ENCODE measurements around the gene PRPF38B. TPM values are rescaled to one million over a fixed set of nuclear protein-coding genes. Genes with fewer than 3 reads are reported as not detected.
"Not testable (repeated sequence)": the region's sequence is repeated elsewhere in the genome, so short reads cannot be mapped to it uniquely, and the experiment has no call there.

Gene PRPF38B
- total RNA-seq, 1 experiment from 2014 or later, result 32.8 TPM

DNA sequence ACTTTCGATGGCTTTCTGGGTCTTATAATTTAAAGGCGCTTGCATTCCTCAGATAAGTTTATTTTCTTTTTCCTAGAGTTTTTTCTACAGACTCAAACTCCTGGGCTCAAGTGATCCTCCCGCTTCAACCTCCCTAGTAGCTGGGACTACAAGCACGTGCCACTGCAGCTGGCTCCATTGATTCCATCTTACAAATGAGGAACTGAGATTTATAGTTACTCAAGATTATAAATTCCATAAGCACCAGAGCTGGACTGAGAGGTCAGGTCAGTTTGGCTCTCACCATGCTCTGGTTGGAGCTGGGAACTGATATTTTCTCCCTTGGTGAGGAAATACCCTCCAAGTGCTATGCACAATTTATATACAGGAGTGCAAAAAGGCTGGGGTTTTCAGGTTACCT lies 13.4 kb upstream of the PRPF38B start:
- no peak for DNase-seq (ENCODE audit: low read depth)

DNA sequence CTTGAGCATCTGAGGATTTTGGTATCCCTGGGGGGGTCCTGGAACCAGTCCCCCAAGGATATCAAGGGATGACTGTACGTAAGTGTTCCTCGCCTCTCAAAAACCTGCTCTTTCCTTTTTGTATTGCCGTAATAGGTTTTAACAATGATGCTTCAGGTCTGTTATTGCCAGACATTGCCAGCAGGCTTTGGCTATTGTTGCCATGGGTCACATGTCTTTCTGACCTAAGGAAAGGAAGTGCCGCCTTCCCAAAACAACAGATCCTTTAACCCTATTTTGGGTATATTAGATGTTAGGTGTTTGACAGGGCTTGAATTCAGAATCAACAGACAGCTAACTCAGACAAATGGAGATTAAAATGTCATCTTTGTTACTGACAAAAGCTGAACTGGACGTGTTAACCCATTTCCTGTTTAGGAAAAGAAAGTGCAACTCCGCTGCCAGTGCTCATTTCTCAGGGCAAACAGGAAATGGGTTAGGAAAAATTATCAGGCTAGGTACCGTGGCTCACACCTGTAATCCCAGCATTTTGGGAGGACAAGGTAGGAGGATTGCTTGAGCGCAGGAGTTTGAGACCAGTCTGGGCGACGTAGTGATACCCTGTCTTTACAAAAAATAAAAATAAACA lies 12.4 kb upstream of the PRPF38B start:
- no peak for DNase-seq (ENCODE audit: low read depth)

GRCh38 chr1:108681701-108682100 lies 10.4 kb upstream of the PRPF38B start:
- not testable (repeated sequence) for DNase-seq (ENCODE audit: low read depth)

DNA sequence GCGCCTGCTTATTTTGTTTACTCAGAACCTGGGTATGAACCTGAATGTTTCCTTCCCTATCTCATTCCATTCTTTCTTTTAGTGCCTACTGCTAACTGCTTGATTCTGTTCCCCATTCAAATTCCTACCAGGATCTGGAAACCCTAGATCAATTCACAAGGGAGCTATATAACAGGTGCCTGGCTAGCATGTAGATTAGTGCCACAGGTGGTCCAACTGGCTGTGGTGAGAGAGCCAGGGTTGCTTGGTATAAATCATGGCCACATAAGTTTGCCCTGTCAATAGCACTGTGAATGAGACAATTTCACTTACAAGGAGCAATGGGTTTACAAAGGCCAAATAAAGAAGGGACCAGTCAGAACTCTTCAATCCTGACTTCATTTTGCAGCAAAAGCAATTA lies 6.6 kb upstream of the PRPF38B start:
- no peak for DNase-seq (ENCODE audit: low read depth)

DNA sequence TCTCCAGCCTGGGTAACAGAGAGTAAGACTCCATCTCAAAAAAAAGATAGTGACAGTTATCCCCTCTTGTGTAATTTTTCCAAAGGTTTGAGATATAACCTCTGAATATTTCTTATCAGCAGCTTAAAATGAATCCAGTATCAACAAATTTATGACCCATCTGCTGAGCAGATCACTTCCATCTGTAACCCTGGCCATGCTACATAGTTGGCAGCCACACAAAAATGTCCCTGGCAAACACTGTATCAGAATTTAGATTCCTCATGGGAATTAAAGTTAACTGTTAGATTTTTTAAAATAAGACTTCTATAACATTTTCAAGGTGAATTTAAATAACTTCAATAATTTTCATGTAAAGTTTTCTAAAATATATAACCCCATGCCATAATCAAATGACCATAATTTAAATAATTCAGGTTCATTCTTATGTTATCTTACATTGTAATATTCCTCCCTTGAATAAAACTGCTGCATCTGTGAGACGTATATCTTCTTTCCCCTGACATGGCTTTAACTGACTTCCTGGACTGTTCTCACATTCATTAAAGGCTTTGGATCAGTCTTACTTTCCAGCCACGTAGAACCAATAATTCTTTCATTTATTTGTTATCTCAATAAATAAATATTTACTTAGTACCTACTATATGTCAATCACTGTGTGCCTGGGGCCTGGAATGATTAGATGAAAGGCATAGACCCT lies 5.3 kb upstream of the PRPF38B start:
- no peak for DNase-seq (ENCODE audit: low read depth)

DNA sequence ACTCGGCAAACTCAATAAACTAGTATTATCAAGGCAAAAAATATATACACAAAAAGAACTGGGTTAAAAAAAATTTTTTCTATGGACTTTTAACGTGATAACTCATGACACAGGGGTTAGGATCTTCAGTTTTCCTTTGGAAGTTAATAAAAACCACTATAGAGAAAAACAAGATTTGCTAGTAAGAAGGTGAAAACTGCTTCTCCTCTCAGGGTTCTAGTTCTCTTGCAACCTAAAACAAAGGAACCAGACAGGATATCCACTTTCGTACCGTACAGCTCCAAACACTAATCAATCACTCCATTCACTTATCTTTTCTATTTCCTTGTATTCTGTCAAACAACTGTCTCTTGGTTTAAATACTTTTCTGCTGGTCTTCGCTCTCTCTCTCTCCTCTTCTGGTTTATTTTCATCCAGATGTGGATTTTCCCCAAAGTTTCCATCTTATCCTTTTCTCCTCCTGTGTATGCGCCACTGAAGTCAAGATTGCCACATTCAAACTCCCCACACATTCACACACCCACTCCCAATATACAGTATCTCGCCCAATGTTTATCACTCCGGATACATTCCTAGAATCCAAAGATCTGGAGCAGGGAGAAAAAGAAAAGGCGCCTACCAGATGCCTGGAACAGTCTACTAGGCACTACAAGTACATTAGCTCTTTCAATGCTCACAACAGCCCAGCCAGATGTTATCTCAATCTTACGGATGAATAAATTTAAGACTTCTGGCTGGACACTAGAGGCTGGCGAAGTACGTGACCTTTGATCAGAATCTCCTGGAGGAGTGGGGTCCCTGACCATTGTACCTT lies 775 bp upstream of the PRPF38B start:
- DNase-seq (ENCODE audit: low read depth), result no peak

- peak; percentile 68 for DNase-seq (ENCODE audit: low read depth)
These were observed 880 bp downstream of the PRPF38B start for GRCh38 chr1:108692724-108693655.

GRCh38 chr1:108695535-108695934 lies 3.4 kb downstream of the PRPF38B start:
- DNase-seq (ENCODE audit: low read depth), result no peak

DNA sequence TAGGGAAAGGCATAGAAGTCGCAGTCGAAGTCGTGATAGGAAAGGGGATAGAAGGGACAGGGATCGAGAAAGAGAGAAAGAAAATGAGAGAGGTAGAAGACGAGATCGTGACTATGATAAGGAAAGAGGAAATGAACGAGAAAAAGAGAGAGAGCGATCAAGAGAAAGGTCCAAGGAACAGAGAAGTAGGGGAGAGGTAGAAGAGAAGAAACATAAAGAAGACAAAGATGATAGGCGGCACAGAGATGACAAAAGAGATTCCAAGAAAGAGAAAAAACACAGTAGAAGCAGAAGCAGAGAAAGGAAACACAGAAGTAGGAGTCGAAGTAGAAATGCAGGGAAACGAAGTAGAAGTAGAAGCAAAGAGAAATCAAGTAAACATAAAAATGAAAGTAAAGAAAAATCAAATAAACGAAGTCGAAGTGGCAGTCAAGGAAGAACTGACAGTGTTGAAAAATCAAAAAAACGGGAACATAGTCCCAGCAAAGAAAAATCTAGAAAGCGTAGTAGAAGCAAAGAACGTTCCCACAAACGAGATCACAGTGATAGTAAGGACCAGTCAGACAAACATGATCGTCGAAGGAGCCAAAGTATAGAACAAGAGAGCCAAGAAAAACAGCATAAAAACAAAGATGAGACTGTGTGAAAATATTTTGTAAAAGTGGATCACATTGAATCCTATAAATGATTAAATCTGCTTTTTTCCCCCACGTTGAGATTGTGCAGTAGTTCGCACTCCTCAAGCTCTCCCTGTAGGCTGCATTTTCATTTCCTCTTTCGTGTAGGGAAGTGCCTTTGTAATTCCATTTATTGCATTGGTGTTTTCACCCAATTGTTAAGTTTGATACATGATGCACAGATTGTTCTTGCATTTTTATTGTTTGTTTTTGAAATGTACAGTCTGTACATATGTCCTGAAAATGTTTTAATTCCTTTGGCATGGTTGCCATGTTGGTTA lies 7.5 kb downstream of the PRPF38B start:
- DNase-seq (ENCODE audit: low read depth), result no peak

- no peak for DNase-seq (ENCODE audit: low read depth)
These were observed 9.2 kb downstream of the PRPF38B start for GRCh38 chr1:108701176-108701849.

DNA sequence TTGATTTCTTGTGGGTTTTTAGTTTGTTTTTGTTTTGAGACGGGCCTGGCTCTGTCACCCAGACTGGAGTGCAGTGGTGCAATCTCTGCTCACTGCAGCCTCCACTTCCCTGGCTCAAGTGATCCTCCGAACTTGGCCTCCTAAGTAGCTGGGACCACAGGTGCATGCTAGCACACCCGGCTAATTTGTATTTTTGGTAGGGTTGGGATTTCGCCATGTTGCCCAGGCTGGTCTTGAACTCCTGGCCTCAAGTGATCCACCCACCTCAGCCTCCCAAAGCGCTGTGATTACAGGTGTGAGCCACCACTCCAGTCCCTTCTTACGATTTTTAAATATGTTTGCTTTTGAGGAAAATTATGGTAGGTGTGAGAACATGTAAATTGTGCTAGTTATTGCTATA lies 10.0 kb downstream of the PRPF38B start:
- DNase-seq (ENCODE audit: low read depth), result not testable (repeated sequence)

DNA sequence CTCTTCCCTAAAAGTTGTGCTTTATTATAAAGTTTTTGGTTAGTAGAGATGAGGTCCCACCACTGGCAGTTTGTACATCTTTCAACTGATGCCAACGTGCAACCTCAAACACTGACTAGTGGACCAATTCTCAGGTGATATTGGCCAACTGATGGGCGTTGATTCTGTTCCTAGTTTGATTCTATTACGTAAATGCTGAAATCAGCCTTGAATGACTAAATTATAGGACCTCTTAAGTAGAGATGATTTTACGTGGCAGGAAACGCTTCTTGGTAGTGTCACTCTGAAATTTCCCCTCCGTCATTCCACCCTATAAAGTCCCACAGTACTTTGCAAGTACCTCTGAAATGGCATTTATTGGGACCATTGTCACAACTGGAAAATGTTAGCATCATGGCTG lies 11.8 kb downstream of the PRPF38B start:
- peak; percentile 42 for DNase-seq (ENCODE audit: low read depth)

- DNase-seq (ENCODE audit: low read depth), result peak; percentile 75
These were observed 12.4 kb downstream of the PRPF38B start for GRCh38 chr1:108704496-108704895.

GRCh38 chr1:108706643-108707042 lies 14.5 kb downstream of the PRPF38B start:
- DNase-seq (ENCODE audit: low read depth), result no peak

DNA sequence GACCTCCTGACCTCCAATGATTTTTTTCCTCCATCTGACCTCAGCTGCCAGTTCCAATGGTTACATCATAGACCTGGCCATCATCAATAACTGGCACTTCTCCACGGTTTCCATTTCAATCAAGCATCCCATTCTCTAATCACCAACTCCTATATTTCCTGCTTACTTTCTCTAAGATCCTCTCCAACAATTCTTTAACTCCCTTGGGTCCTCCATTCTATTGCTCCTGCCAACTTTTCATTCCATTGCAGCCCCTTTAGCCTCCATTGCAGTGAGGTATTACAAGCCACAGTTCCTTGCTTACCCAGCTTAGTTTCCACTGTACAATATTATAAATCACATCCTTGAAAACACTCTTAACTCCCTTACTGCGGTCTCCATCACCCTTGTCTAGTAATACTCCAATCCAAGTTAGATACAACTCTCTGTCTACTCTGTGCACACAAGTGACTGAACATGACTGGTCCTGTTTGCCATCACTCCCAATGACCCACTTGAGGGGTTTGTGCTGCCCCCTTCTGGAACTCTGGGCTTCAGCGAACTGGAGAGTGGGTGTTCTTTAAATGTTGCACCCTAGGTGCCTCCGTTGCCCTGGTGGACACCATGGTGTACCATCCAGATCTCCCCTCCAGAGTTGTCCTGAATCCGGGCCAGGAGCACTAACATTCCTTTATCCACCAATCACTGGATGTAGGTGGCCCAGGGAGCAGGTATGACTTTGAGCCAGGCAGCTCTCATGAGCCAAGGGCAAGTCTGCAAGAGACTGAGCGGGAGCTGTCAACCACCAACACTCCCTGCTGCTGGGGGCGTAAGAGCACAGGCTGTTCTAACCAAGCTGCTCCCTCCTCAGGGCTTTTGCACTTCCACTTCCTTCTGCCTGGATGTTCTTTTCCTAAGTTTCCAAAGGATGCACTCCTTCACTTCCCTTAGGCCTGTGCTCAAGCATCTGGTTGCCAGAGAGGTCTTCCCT lies 16.9 kb downstream of the PRPF38B start:
- DNase-seq (ENCODE audit: low read depth), result peak; percentile 32

GRCh38 chr1:108712606-108713150 lies 20.6 kb downstream of the PRPF38B start, which contains the start of gene FNDC7:
TSS of gene FNDC7 (plus strand) at chr1:108712908. CDS start at chr1:108712934, 26 bp downstream.
- DNase-seq (ENCODE audit: low read depth), result no peak

GRCh38 chr1:108715932-108716331 lies 23.8 kb downstream of the PRPF38B start:
- DNase-seq (ENCODE audit: low read depth), result no peak

Data from HT1080 (cell line).